Muscle layer of colon (tissue), 2 donors: ENCODE measurements around the gene C10orf71.

ENCODE experiments used
- H3K27ac ChIP-seq: one replicate; pipeline ENCODE4 v1.7.0; 2013; ENCODE audit warnings: low read depth, mild to moderate bottlenecking, low read length, moderate library complexity
- H3K27me3 ChIP-seq, 2 donors: one replicate each; pipeline ENCODE4 v1.7.0; 2013; ENCODE audit warnings: low read length in 2 of 2, mild to moderate bottlenecking in 2 of 2; ENCODE audit not compliant: insufficient read depth in 2 of 2, control insufficient read depth in 1 of 2
- H3K36me3 ChIP-seq: one replicate; pipeline ENCODE4 v1.7.0; 2013; ENCODE audit warnings: mild to moderate bottlenecking, low read length; ENCODE audit not compliant: insufficient read depth
- H3K4me1 ChIP-seq: one replicate; pipeline ENCODE4 v1.7.0; 2013; ENCODE audit warnings: mild to moderate bottlenecking, low read length; ENCODE audit not compliant: insufficient read depth
- H3K4me3 ChIP-seq, 2 donors: one replicate each; pipeline ENCODE4 v1.7.0; 2013; ENCODE audit warnings: low read length in 2 of 2, low read depth in 1 of 2, mild to moderate bottlenecking in 1 of 2, moderate library complexity in 1 of 2
- H3K9ac ChIP-seq: one replicate; pipeline ENCODE4 v1.7.0; 2013; ENCODE audit warnings: low read length
- H3K9me3 ChIP-seq: one replicate; pipeline ENCODE4 v1.7.0; 2013; ENCODE audit warnings: mild to moderate bottlenecking, low read length
- donor health status: abdominal sarcoma.
- donor health status: Adenocarcinoma of cecum.

Gene C10orf71

DNA sequence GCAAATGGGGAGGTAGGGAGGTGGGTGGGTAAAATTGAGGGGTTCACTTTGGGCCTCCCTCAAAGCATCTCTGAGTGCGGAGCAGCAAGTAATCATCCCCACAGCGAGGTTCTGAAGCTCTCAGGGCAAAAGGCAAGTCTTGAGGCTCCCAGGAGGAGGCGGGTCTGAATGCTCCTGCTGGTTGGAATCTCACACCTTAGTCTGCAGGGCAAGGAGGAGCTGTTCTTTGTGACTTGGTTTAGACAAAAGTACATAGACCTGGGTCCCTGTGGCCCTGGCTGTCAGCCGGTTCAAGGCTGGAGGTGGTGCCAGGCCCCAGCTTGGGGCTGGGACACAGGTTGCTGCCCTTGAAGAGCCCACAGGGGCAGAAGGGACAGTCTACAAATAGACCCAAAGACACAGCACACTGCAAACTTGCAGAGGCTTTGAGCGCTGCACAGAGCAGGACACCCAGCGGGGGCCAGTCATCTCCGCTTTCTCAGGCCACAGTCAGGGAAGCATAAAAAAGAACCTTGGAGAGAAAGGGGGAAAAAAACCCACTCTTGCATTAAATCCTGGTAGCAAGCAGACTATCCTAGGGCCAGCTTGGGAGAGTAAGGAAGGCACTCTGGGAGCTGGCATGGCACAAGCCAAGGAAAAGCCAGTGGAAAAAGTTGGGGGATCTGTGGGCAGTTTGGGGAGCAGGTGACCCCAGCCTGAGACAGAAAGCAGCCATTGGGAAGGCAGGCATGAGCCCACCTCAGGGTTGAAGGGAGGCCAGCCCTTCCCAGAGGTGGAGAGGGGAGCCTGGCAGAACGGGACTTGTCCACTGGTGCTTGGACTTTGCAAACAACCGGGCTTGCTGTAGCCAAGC lies 926 bp upstream of the C10orf71 start:
- H3K9me3 ChIP-seq, result no peaks in the 10 kb centered on the region
- H3K36me3 ChIP-seq, result no peaks in the 10 kb centered on the region
- H3K4me3 ChIP-seq, result no peak overlapping the region
- no peaks in the 10 kb centered on the region for H3K4me1 ChIP-seq
- H3K27me3 ChIP-seq, result no peaks in the 10 kb centered on the region
- no peak overlapping the region for H3K9ac ChIP-seq
- H3K27ac ChIP-seq, result no peak overlapping the region

DNA sequence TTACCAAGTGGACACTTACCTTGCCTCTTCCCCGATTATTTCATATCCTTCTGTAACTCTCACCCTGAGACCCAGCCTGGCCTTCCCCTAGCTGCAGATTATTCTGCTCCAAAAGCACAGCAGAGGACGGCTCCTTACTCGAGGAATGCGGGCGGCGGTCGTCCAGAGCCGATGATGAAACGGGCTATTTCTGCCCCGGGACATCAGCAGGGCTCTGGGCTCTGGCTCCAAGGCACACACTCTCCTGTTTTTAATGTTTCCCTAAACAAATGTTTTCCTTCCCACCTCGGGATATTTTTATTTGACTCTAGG lies 343 bp upstream of the C10orf71 start:
- Histone ChIP-seq H3K9ac (no peak overlapping the region), H3K27ac (no peak overlapping the region), H3K9me3 (no peaks in the 10 kb centered on the region), H3K4me1 (no peaks in the 10 kb centered on the region), H3K4me3 (no peak overlapping the region), H3K27me3 (no peaks in the 10 kb centered on the region), H3K36me3 (no peaks in the 10 kb centered on the region)

DNA sequence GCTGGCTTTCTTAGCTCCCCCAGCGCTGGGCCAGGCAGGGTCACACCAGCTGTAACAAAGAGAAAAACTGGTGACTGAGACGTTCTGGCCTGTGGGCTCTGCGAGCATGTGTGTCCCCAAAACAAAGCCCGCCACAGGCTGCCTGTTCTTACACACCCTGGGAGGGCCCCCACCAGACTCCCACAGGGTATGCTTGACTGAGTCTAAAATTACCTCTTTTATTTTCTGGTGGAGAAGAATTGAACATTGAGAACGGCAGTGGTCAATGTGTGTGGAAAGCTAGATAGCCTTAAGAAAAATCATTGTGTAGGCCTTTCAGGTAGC lies 808 bp downstream of the C10orf71 start:
- Histone ChIP-seq H3K9me3 (no peaks in the 10 kb centered on the region), H3K36me3 (no peaks in the 10 kb centered on the region), H3K4me3 (no peak overlapping the region), H3K4me1 (no peaks in the 10 kb centered on the region), H3K27me3 (no peaks in the 10 kb centered on the region), H3K9ac (no peak overlapping the region), H3K27ac (no peak overlapping the region)

DNA sequence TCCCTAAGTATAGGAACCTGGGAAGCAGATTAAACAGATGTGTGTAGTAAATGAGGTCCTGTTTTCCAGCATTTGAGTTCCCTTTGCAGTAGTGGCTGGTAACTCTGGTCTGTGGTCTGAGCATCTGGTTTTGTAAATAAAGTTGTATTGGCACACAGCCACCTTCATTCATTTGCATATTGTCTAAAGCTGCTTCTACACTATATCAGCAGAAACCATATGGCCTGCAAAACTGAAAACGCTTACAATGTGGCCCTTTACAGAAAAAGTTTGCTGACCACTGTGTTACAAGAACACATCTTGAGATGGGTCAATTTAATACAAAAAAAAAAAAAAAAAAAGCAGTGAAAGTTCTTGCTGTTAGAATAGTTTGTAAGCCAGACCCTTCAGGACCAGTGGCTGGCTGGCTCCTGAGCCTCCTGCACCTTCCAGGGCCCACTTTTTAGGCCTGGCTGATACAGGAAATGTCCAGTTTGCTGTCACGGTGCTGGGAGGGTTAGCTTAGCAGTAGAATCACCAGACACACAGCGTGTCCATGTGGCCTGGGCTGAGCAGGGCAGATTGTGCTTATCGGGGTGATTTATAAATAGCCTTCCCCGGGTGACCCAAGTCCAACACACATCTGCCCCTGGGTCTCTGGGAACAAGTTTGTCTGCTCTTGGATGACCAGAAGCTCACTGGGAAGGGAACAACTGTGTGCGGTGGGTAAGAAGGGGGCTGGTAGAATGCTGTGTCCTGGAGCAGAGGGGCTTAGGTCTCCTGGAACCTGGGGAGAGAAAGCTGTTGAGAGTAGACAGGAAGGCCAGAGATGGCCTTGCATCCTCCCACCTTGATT lies 1.4 kb downstream of the C10orf71 start:
- Histone ChIP-seq H3K9ac (no peak overlapping the region), H3K27ac (no peak overlapping the region)

GRCh38 chr10:49301302-49301701 lies 2.3 kb downstream of the C10orf71 start:
- H3K27me3 ChIP-seq, result no peaks in the 10 kb centered on the region
- H3K4me1 ChIP-seq, result no peaks in the 10 kb centered on the region
- H3K9me3 ChIP-seq, result no peaks in the 10 kb centered on the region
- H3K27ac ChIP-seq, result no peak overlapping the region
- H3K9ac ChIP-seq, result no peak overlapping the region
- H3K4me3 ChIP-seq, result no peak overlapping the region
- no peaks in the 10 kb centered on the region for H3K36me3 ChIP-seq

More for the DNA sequence above, 1.4 kb downstream of the C10orf71 start:
- Histone ChIP-seq H3K27me3 (no peaks in the 10 kb centered on the region), H3K9me3 (no peaks in the 10 kb centered on the region), H3K36me3 (no peaks in the 10 kb centered on the region), H3K4me3 (no peak overlapping the region), H3K4me1 (no peaks in the 10 kb centered on the region)

- H3K9ac ChIP-seq, result no peak overlapping the region
- H3K4me1 ChIP-seq, result no peaks in the 10 kb centered on the region
- no peaks in the 10 kb centered on the region for H3K9me3 ChIP-seq
- no peaks in the 10 kb centered on the region for H3K27me3 ChIP-seq
- no peak overlapping the region for H3K27ac ChIP-seq
- H3K36me3 ChIP-seq, result no peaks in the 10 kb centered on the region
- H3K4me3 ChIP-seq, result no peak overlapping the region
Measured at GRCh38 chr10:49302088-49302487, 3.1 kb downstream of the C10orf71 start.

- no peaks in the 10 kb centered on the region for H3K36me3 ChIP-seq
- no peaks in the 10 kb centered on the region for H3K4me1 ChIP-seq
- no peak overlapping the region for H3K27ac ChIP-seq
- H3K4me3 ChIP-seq, result no peak overlapping the region
- H3K27me3 ChIP-seq, result no peaks in the 10 kb centered on the region
- no peaks in the 10 kb centered on the region for H3K9me3 ChIP-seq
- no peak overlapping the region for H3K9ac ChIP-seq
Measured at GRCh38 chr10:49303711-49304110, 4.7 kb downstream of the C10orf71 start.

GRCh38 chr10:49304137-49304536 lies 5.2 kb downstream of the C10orf71 start:
- H3K36me3 ChIP-seq, result no peaks in the 10 kb centered on the region
- H3K4me1 ChIP-seq, result no peaks in the 10 kb centered on the region
- H3K9me3 ChIP-seq, result no peaks in the 10 kb centered on the region
- H3K27ac ChIP-seq, result no peak overlapping the region
- no peaks in the 10 kb centered on the region for H3K27me3 ChIP-seq
- no peak overlapping the region for H3K4me3 ChIP-seq
- no peak overlapping the region for H3K9ac ChIP-seq

DNA sequence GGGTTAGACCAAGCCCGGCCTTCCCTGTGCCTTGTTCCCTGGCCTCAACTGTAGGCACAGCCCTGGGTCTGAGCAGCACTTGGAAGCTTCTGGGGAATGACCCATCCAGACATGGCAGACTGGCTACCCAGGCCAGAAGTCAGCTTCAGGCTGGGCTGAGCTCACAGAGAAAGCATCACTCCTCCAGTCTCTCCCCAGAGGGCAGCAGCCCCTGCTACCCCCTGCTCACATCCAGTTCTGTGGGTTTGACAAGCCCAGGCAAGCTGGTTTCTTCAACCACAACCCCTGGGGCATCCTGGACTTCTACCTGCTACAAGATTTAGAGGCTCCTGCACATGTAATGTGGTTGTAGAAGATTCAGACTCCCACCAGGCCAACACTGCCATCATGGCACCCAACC lies 9.0 kb downstream of the C10orf71 start:
- H3K36me3 ChIP-seq, result no peaks in the 10 kb centered on the region
- no peaks in the 10 kb centered on the region for H3K9me3 ChIP-seq
- no peak overlapping the region for H3K4me3 ChIP-seq
- H3K9ac ChIP-seq, result no peak overlapping the region
- H3K4me1 ChIP-seq, result no peaks in the 10 kb centered on the region
- H3K27ac ChIP-seq, result no peak overlapping the region
- no peaks in the 10 kb centered on the region for H3K27me3 ChIP-seq

DNA sequence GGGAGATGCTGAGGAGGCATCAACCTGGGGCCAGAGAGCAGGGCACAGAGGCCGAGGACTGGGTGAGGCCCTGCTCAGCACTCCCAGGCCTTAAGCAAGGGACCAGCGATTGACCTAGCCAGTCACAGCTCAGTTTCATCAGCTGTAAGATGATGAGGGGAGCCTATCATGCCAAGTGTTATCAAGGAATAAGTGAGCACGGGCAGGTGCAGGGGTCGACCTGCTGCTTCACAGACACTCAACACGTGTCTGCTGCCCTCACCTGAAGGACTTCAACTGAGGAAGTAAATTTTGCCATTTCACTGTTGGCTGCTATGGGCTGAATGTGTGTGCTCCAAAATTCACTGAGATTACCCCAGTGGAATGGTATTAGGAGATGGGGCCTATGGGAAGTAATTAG lies 9.9 kb downstream of the C10orf71 start:
- Histone ChIP-seq H3K36me3 (no peaks in the 10 kb centered on the region), H3K27ac (no peak overlapping the region), H3K27me3 (no peaks in the 10 kb centered on the region), H3K4me1 (no peaks in the 10 kb centered on the region), H3K9me3 (no peaks in the 10 kb centered on the region), H3K9ac (no peak overlapping the region), H3K4me3 (no peak overlapping the region)

DNA sequence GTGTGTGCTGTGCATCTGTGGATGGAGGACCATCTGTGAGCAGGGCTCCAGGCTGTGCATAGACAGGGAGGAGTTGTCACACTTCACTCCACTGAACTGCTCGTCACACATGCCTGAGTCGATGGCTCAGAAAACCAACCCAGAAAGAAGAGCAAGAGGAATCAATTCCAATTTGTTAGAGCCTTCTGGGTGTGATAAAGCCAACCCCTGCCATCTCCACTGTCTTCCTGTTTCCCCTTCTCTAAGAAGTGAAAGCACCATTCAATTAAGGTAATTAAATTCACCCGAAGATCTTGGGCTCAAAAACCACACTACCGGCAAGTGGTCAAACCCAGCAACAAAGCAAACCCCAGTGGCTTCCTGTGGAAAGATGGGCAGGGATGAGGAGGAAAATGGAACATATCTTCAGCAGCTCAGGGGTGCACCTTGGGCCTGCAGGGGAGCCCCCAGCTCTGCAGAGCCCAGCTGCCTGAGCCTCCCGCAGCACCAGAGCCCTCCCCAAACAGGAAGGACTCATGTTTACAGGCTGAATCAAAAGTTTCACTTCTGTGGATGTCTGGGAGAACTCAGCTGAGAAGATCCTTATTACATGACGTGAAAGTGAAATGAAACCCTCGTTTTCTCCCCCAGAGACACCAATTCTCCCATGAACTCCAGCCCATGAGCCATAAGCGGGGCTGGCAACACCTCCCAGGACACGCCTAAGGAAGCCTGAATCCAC lies 10.9 kb downstream of the C10orf71 start:
- Histone ChIP-seq H3K36me3 (no peaks in the 10 kb centered on the region), H3K27me3 (no peaks in the 10 kb centered on the region), H3K9ac (no peak overlapping the region), H3K4me3 (no peak overlapping the region), H3K4me1 (no peaks in the 10 kb centered on the region), H3K27ac (no peak overlapping the region), H3K9me3 (no peaks in the 10 kb centered on the region)
